BJ (cell line): Measurements from ENCODE around the gene SLC25A51. TPM values are rescaled to one million over a fixed set of nuclear protein-coding genes. Genes with fewer than 3 reads are reported as not detected.

Experiments
- CTCF ChIA-PET: fragments of 350-600 bp; formaldehyde crosslinking; extraction: SDS; loops from one replicate; lab custom pipeline; 2021; ENCODE audit warnings: antibody characterized with exemption, inconsistent platforms; lab: Yijun Ruan, JAX
- POLR2A ChIA-PET: fragments of 300-600 bp; sonication (Branson Sonifier 250); formaldehyde crosslinking; extraction: SDS; loops from one replicate; lab custom pipeline; 2021; ENCODE audit warnings: antibody characterized with exemption; lab: Charles Lee
- DNase-seq: peaks from one replicate; pipeline ENCODE4 v3.0.0-alpha.2; 2011; ENCODE audit warnings: low read depth
- H3K27me3 ChIP-seq: 2 replicates; pipeline ENCODE4 v1.6.0; 2011; ENCODE audit warnings: low read length; ENCODE audit not compliant: control insufficient read depth, insufficient read depth
- H3K36me3 ChIP-seq: 2 replicates; pipeline ENCODE4 v1.5.1; 2011; ENCODE audit warnings: low read length; ENCODE audit not compliant: control insufficient read depth, insufficient read depth
- H3K4me3 ChIP-seq: 2 replicates; pipeline ENCODE4 v1.5.1; 2011; ENCODE audit warnings: low read depth, mild to moderate bottlenecking, control low read depth, low read length
- CTCF ChIP-seq: IDR thresholded peaks from 2 replicates; pipeline ENCODE4 v1.5.1; 2011; ENCODE audit warnings: low read depth, mild to moderate bottlenecking, control low read depth, inconsistent platforms, low read length, moderate library complexity; ENCODE audit not compliant: insufficient read depth
- polyA plus RNA-seq: library from polyadenylated mRNA; depleted of rRNA; stranded (reverse); fragments of >200 nt; gene quantifications from 2 replicates; pipeline ENCODE4 v1.2.3, GENCODE V29; 2011

SLC25A51 gene
- polyA plus RNA-seq, 1 experiment, result 15.6 TPM

GRCh38 chr9:37905131-37905505 lies 1.2 kb upstream of the SLC25A51 start:
- H3K27me3 ChIP-seq, result no peaks in the 10 kb centered on the region
- CTCF ChIA-PET, result interaction anchor here (0.7 to 3.0 kb wide), 6 partner anchors 8 to 458 kb away, joined by 3 to 15 read pairs (median 5); no protein-coding TSS in a partner anchor
- DNase-seq, result no peak
- no peaks in the 10 kb centered on the region for H3K36me3 ChIP-seq
- peak overlapping the region; percentile 84 for H3K4me3 ChIP-seq
- POLR2A ChIA-PET, result no interaction called here
- no peak for TF ChIP-seq CTCF

DNA sequence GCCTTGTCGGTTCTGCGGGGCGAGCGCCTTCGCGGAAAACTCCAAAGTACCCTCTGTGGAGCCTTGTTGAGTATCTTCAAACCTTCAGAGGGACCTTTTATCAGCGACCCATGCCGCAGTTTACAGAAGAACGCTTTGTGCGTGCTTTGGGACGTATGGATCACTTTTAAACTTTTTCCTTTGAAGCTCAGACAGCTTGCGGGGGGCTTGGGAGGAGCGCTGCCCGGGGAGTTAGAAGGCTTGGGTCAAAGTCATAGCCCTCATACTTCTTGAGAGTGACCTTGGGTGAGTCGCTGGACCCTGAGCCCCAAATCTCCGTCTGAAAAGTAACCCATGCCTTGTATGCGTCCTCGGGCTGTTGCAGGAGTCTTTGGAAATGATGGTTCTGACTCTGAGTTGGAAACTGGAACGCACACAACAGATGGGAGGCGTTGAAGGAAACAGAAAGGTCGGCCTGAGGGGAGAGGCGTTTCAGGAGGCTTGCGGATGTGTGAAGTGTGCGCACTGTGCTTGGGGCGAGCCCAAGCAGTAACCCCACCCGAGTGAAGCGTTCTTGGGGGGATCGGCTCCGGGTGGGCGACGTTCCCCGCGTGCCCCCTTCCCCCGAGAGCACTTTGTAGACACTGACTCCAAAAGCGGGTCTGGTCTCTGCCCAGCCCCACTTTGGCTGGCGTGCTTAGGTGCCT lies 661 bp upstream of the SLC25A51 start:
- H3K27me3 ChIP-seq, result no peaks in the 10 kb centered on the region
- no peaks in the 10 kb centered on the region for H3K36me3 ChIP-seq
- H3K4me3 ChIP-seq, result peak overlapping the region; percentile 84
- no peak for TF ChIP-seq CTCF
- ChIA-PET CTCF (interaction anchor here (0.6 to 3.0 kb wide), 8 partner anchors 9 to 459 kb away, joined by 3 to 15 read pairs (median 4); no protein-coding TSS in a partner anchor), POLR2A (no interaction called here)
- no peak for DNase-seq

DNA sequence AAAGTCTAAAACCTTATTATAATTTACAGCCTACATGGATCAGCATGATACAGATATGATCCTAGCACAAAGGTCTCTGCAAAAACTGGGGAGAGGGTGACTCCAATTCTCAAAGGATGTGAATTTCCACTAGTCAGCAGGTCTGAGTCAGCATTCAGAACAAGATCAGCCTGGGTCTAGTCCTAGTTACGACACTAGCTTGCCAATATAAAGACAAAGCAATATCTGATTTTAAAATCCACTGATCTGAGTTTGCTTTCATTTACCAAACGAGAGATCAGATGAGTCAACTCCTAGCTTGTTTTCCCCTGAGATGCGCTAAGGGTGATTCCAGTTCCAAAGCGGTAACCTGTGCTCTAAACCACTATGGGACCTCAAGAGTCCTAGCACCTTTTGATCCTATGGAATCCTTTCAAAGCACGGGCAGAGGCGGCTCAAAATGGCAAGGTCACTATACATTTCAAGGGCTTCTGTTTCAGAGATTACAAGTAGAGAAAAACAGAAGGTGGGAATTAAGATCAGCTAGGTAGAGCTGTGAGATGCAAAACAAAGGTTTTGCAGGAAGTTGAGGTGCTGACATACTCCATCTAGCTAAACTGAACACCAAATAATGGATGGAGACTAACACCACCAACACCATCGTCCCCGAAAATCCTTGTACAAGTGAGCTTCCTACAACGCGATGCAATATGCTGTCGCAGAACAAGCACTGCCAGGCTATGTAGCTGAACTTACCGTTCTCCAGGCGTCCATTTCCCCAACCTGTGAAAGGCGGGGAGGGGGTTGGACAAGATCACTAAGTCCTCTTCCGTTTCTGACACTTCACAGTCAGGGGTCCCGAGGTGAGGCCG lies 906 bp downstream of the SLC25A51 start:
- Histone ChIP-seq H3K27me3 (no peaks in the 10 kb centered on the region), H3K4me3 (peak overlapping the region; percentile 84), H3K36me3 (no peaks in the 10 kb centered on the region)
- no peak for TF ChIP-seq CTCF
- DNase-seq, result no peak
- ChIA-PET CTCF (interaction anchor here (0.7 to 3.0 kb wide), 16 partner anchors 9 to 504 kb away, joined by 3 to 15 read pairs (median 4); partner anchors contain the start of gene SHB), POLR2A (no interaction called here)

DNA sequence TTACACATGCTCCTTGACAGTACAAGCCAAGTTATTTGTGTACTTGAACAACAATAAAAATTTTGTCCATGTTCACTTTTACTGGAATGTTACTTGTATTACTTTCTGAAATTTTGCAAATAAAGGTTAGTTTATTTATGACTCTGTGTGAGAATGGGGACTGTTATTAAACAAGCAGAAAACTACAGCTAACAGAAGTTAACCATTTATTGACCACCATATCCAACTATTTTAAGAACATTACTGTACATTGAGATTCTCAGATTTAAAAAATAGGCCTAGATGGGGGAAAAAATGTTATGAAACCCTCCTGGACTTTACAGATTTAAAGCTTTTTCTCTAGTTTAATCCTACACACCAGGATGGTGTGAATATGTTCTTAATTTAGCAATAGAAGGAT lies 1.8 kb downstream of the SLC25A51 start:
- CTCF ChIA-PET, result interaction anchor here (1.3 to 2.6 kb wide), 6 partner anchors 11 to 361 kb away, joined by 3 to 8 read pairs (median 6); no protein-coding TSS in a partner anchor
- no peak overlapping the region for H3K4me3 ChIP-seq
- POLR2A ChIA-PET, result no interaction called here
- no peaks in the 10 kb centered on the region for H3K36me3 ChIP-seq
- no peaks in the 10 kb centered on the region for H3K27me3 ChIP-seq
- no peak for TF ChIP-seq CTCF
- no peak for DNase-seq

DNA sequence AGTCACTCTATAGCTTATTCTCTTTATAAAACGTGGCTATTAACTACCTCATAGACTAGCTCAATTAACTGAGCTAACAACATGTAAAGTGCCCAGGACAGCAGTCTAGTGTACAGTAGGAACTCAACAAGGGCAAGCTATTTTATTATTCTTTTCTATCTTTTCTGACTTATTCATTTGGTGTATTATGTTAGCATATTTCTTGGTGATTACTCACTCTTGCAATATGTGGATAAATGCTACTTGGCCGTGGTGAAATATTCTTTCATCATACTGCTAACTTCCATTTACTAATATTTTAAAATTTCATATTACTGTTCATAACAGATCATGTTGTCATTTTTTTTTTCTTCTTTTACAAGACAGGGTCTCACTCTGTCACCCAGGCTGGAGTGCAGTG lies 4.9 kb downstream of the SLC25A51 start:
- H3K4me3 ChIP-seq, result no peak overlapping the region
- H3K27me3 ChIP-seq, result no peaks in the 10 kb centered on the region
- TF ChIP-seq CTCF, result no peak
- CTCF ChIA-PET, result interaction anchor here (0.8 to 1.0 kb wide), 3 partner anchors 18 to 261 kb away, joined by 3 to 4 read pairs (median 3); no protein-coding TSS in a partner anchor
- no peak for DNase-seq
- peaks cover 3% of the 10 kb centered on the region for H3K36me3 ChIP-seq
- POLR2A ChIA-PET, result interaction anchor here (0.7 kb wide), 1 partner anchor 14 kb away, joined by 25 read pairs; no protein-coding TSS in a partner anchor
